Activated CD8-positive, alpha-beta T cell treated with anti-CD3 and anti-CD28 coated beads, Interleukin-2, amount 10 ng/mL, durations not matched to agents 7 days and 5 days (primary cell): ENCODE measurements around the gene CPSF4L. TPM values are rescaled to one million over a fixed set of nuclear protein-coding genes. Genes with fewer than 3 reads are reported as not detected.

Experiments used
- total RNA-seq, 2 experiments: library from RNA; stranded (reverse); gene quantifications; one replicate each; pipeline ENCODE4 v1.2.3, GENCODE V29; 2021

Gene CPSF4L
- total RNA-seq, 2 experiments from 2014 or later: not detected

Other genes with a start within 250 kb of the CPSF4L start
- gene SLC39A11, start 169.2 kb downstream of the CPSF4L start, total RNA-seq: 10 to 100 TPM; 20.2 to 20.5 TPM
- not detected for gene SSTR2, start 96.9 kb downstream of the CPSF4L start, total RNA-seq
- 10 to 100 TPM; 25.2 to 30.5 TPM for gene COG1, start 68.8 kb downstream of the CPSF4L start, total RNA-seq
- 1 to 10 TPM in 1 of 2 experiments, under 1 TPM in 1; 0.58 to 1.1 TPM for gene CDC42EP4, start 50.1 kb upstream of the CPSF4L start, total RNA-seq